Inferior parietal cortex (tissue), 1 donor: ENCODE measurements around the gene GLRX.
"Not testable (repeated sequence)": the region's sequence is repeated elsewhere in the genome, so short reads cannot be mapped to it uniquely, and the experiment has no call there.

Experiments
- DNase-seq: peaks from one replicate; pipeline ENCODE4 v3.0.0-alpha.2; 2016; ENCODE audit errors: extremely low spot score

GLRX gene

DNA sequence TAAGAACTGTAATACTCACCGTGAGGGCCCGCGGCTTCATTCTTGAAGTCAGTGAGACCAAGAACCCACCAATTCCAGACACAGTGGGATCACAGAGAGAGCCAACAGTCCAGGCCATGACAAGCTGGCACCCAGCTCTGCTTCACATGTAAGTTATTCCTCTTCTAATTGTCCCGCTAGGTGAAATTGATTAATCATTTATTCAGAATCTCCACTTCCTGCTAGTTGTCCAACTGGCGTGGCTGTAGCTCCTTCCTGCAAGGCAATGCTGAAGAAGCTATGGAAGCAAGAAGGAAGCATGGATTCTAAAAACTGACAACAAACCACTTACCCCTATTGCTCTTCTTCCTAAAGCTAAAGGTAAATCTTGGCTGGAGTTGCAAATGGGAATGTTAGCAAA, 30.0 kb upstream of the GLRX start:
- no peak for DNase-seq

DNA sequence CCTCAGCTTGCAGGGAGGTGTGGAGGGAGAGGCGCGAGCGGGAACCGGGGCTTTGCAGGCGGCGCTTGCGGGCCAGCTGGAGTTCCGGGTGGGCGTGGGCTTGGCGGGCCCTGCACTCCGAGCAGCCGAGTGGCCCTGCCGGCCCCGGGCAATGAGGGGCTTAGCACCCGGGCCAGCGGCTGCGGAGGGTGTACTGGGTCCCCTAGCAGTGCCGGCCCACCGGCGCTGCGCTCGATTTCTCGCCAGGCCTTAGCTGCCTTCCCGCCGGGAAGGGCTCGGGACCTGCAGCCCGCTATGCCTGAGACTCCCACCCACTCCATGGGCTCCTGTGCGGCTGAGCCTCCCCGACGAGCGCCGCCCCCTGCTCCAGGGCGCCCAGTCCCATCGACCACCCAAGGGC, 28.6 kb upstream of the GLRX start:
- DNase-seq: not testable (repeated sequence)

DNA sequence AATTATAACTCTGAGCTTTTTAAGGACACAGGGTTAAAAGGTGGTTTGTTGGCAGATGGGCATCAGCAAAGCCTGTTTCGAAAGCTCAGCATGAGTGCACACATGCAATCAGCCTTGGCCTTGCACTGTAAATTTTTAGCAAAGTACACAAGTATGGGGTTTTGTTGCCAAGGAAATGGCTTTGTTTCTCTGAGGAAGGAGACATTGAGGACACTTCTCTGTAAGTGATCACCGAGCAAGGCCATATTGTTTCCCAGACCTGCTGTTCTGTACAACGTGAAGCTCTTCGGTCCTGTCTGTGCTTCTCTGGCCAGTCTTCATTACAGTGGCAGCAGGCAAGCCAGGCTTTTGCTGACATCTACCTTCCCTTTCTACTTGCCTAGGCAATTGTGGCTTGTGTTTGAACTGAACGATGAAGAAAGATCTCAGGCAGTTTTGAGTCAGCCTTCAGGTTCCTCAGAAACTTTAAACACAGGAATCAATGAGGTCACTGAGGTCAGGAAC, 27.9 kb upstream of the GLRX start:
- no peak for DNase-seq

DNA sequence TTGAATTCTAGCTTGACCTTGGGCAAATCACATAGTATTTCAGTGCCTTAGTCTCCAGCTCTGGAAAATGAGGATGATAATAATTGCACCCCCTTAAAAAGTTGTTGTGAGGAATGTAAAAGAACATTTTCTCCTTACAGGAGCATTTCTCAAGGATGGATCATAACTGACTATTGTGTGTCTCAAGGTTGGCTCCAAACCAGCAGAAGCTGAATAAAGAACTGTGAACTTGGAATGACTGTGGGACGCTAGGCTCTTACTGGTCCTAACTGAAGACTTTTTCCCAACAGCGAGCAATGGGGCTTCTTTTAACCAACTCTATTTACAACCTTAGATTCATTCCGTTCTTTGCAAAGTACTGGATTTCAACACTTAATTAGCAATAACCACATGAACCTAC, 26.2 kb upstream of the GLRX start:
- DNase-seq: no peak

DNA sequence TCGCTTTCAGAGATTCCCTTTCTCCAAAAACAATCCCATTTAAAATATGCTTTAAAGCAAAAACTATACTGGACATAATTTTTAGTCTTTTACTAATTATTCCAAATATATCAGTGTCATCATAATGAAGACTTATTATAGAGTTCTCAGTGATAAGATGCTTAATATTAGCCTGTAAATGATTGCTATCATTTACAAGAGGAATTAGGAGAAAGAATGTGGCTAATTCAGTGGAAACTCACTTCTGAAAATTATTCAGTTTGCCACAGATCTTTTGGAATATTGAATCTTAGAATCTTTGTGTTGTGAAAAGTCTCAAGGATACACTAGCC, 24.7 kb upstream of the GLRX start:
- no peak for DNase-seq

DNA sequence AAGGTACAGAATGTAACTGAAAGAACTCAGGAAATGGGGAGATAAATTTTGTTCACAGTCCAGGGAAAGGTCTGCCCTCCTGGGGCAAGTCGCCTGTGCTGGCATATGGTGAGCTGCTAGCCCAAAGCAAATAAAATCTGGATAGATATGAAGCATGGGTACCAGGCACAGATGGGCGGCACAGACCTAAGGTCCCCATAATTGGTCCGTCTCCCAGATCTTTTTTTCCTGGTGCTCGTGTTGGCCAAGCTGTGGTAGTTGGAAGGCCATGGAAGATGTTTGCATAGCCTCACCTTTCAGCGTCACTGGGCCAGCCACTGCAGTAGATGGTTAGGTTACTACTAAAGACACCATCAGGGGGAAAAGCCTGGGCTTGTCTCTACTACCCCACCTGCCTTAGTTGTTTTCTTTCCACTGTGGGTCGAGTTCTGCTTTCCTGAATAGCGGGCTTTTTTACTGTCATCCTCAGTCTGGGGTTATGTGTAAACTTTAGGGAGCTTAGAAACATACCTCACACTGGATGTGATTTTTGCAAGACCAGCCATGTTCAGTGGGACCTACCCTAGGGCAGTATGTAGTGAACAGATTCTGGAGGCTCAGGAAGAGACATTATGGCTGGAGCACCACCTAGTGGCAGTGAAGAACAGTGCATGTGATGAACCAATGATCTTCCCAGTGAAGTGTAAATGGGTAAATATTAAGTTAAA, 24.2 kb upstream of the GLRX start:
- DNase-seq: peak; percentile 91

DNA sequence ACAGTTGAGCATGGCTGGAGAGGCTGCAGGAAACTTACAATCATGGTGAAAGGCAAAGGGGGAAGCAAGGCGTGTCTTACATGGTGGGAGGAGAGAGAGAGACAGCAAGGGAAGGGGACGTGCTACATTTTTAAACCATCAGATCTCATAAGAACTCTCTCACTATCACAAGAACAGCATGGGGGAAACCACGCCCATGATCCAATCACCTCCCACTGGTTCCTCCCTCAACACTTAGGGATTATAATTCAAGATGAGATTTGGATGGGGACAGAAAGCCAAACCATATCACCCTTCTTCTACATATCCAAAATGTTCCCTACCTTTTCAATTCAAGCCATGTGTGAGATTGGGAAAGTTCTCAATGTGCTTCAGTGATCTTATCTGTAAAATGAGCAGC, 22.9 kb upstream of the GLRX start:
- no peak for DNase-seq

DNA sequence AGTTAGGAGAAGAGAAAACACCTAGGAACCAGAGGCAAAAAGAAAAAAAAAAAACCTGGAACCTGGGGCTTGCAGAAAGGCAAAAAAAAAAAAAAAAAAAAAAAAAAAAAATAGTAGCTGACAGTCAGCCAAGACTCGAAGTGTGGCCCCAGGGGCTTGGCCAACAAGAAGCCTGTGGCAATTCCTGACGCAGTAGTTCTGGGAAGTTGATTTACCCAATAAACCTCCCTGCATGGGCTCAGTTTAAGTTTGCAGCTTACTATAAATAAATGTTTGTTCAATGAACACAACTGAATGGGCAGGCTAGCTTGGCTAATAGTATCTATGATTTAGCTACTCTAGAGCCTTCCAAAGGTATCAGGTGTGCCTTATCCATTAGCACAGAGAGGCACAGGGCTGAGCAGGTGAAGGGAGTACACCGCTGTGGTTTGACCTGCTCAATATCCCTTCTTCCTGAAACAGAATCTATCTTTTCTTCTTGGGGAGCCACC, 21.3 kb upstream of the GLRX start:
- no peak for DNase-seq

DNA sequence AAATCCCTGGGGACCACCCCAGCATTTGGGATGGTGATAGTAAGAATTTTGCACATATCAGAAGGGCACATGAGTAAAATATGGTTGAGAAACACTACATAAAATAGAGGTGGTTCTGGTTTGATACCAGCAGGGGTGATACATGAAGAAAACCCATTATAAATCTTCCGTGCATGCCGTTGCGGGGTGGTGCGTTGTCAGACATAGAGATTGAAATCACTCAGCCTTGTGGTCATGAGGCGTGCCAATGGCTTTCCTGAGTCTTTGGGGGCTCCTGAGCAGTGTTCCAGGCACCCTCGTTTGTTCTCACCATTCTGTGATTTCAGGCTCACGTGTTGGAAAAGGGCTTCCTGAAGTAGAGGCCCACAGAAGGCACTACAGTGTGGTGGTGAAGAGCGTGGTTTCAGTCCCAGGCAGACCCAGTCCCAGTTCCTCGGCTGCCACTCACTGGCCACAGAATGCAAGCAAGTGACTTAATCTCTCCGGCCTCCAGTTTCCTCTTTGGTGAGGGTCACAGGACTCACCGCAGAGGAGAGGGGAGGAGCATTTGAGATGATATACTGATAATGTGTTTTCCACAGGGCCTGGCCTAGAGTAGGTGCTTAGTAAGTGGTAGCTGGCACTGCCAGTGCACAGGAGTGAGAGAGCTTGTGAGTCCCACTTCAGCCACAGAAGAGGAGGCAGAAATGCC, 20.5 kb upstream of the GLRX start:
- DNase-seq: no peak

DNA sequence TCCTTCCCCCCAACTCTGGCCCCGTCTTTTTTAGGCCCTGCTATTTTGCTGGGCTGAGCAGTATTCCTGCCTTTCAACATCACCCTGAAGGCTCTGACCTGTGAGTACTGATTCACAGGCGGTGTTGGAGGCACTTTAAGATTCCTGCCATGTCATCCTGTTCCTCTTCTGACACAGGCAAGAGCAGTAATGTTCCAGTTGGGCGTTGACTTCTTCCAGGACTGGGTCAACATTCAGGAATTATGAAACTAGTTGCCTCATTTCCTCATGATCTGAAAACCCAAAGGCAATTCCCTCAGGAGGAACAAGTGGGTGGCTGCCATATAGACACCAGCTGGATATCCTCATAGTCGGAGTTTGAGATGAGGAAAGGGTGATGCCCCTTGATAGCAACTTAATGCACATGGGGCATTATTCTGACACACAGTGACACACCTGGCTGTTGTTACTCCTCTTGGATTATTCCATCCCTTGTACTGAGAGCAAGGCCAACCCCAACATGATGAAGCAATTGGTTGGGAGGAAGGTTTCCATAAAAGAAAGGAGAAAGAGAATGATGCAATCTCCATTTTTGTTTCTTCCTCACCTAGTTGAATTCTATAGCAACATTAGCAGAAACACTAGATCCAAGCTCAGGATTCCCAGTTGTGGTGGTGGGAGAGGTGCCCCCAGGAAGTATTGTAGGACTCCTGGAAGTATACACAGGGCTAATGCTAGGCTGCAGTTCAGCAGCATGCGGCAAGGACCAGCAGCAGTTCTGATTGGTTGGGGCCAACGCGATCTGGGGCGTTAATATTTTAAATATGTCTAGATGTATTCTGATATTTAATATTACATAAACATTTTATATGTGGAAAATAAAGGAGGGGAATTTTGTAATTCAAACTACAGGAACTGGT, 19.6 kb upstream of the GLRX start:
- no peak for DNase-seq

DNA sequence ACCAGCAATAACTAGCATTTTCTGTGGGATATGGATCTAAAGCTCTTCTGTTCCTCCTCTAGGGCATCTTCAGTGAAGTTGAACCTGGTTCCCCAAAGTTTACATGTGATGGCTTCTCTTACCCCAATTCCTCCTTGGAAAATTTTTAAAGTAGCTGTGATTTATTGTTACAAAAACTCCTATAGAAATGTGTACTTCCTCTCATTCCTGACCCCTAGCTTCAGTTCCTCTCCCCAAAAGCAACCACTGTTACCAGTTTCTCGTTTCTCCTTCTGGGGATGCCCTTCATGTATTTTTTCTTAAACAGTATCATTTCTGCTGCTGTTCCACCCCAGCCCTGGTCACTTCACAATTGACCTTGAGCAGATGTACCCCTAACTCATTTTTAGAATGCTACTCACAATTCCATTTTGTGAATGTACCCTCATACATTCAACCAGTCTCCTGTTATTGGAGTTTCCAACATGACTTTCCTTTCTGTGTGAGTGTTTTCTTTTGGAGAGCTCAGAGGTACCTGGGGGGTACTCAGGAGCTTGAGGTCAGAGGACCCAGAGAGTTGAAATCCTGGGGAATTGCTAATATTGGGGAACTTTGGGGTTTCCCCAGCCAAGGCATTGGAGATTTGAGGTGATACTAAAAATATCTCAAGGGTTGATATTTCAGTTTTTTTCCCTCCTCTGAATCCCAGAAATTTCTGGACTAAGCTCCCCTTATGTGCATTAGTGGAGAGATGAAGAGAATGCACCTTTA, 18.6 kb upstream of the GLRX start:
- no peak for DNase-seq

DNA sequence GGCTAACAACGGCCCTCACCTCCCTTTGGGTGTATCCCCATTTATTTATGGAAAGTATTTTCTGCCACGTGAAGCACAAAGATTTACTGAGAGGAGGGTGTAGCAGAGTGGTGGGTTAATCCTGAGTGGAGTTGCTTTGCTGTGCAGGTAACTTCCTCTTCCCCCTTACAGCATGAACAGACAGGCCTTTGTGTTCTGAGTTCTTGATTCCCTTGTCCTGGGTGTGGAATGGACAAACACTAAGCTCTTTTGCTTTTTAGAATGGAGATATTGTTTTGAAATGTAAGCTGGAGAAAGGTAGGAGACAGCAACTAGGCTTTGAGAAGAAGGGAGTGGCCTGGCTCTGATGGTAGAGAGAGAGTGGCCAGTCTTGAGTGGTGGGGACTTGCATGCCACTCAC, 17.1 kb upstream of the GLRX start:
- DNase-seq: no peak

DNA sequence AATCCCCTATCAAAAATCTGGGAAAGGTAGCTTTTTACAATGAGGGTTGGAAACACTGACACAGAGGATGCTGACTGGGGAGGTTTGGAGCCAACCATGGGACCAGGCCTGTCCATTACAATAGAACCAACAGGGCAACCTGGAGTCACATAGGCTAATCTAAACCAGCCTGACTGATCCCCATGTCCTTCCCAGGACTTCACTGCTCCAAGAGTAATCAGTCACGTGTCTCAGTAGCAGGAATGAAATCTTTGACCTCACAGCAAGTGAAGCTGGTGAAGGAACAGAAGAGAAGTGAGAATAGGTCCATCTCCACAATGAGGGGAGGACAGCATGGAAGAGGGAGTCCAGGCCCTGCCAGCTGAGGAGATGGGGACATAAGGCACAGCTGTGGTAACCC, 16.0 kb upstream of the GLRX start:
- no peak for DNase-seq

DNA sequence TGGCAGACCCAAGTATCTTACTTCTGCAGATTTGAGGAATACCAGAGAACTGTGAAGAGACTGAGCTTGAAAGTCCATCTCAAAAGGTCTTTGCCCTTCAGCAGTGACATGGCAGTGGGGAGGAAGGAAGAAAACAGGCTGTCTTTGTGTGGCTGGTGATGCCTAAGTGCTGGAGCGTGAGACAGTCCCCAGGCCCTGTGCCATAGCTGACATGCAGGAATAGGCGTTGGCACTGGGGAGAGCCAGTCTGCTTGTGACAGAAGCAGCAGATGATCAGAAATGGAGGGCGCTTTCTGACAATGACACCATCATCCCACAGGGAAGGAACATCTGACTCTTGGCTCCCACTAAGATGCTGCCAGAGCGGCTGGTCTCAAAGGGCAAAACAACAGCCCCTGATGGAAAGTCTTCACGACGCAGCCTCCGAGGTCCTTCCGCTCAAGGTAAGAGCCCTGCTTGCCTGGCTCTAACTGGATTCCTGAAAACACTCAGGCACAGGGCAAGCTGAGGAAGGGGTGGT, 15.5 kb upstream of the GLRX start:
- peak; percentile 45 for DNase-seq

DNA sequence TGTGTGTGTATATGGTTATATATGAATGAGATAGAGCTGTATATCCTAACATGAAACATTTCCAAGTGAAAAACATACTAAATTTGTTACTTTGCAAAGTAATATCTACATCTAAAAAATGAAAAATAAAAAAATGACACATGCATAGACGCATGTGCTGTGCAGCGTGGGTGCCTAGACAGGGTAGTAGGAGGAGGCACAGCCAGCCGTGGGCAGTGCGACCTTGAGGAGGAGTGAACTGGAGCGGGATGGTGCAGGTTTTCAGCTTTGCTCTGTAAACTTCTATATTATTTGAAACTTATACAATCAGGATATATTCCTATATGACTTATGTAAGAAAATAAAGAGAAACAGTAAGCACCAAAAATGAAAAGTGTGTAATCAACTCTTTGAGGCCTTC, 15.0 kb upstream of the GLRX start:
- DNase-seq: no peak

DNA sequence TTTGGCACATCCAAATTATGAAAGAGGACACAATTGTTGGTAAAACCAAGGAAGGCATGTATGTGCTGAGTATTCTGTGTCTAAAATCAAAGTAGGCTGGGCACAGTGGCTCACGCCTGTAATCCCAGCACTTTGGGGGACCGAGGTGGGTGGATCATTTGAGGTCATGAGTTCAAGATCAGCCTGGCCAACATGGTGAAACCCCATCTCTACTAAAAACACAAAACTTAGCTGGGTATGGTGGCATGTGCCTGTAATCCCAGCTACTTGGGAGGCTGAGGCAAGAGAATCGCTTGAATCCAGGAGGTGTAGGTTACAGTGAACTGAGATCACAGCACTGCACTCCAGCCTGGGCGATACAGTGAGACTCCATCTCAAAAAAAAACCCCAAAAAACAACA, 14.4 kb upstream of the GLRX start:
- DNase-seq: not testable (repeated sequence)

DNA sequence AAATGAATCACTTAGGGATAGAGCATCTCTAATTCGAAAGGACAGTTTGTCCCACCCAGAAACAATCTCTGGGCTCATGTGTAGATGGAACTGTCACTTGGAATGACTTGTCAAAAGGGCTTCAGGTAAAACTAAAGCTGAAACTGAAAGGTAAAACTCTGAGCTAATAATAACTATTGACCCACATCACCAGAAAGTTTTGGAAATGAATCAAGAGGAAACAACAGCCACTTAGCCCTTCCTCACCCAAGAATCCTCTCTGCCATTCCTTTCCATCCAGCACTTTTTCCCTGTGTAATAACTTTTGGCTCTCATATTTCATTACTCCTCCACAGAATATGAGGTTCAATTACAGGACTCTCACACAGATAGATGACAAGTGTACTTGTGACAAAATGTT, 14.0 kb upstream of the GLRX start:
- DNase-seq: no peak

DNA sequence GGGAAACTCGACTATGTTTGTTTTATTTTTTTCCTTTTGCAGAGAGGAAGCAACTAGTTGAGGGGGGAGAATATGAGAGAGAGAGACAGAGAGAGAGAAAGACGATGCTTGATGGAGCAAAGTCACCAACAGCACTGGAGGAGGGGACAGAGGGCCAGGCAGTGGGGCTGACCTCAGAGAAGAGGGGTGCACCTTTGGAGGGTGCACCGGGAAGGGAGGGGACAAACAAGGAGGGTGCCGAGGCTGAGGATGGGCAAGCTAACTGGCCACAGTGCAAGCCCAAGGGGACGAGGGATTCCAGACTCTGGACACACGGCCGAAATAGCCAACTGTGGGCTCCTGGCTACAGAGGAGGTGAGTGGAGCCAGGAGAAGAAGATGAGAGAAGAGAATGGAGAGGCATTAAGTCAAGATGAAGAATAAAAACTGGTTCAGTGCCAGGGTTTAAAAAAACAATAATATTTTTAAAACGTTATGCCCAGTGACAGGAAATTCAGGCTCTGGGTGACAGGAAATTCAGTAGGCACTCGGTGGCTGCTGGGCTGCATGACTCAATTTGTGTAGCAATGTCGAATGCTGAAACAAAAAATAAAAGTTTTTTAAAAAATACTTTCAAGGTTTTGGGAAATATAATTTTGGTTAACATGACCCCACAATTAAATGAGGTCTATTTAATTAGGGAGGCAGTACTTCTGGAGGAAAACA, 13.3 kb upstream of the GLRX start:
- DNase-seq: no peak

DNA sequence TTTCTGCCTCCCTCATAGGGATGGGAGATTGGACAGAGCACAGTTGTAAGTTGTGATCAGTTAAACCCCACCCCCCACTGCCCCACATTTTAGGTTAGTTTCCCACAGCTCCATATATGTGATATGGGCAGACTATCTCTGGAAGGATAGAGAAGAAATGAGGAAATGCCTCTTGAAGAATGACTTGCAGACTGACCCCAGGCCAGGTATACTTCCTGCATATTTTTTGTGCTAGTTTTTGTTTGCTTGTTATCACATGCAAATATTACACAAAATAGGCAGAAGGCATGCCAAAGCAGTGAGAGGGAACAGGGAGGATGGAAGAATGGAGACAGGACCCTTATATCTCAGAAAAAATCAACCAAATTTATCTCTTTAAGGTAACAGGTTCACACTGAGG, 10.1 kb upstream of the GLRX start:
- DNase-seq: no peak

DNA sequence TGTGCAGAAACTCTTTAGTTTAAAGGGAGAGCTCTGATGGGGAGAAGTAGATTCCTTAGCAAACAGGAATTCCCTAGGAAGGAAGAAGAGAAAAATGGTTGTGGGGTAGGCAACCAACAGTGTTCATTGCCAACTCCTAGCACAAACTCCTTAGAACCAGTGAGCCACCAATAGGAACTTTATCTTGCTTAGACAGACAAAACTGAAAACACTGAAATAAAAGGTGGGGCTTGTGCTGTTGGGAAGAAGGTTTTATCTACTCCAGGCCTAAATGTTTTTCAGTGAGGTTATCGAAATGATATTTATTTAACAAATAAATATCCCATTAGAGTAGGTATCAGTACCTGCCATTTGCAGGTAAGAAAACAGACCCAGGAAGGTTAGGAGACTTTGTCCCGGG, 7.7 kb upstream of the GLRX start:
- no peak for DNase-seq

DNA sequence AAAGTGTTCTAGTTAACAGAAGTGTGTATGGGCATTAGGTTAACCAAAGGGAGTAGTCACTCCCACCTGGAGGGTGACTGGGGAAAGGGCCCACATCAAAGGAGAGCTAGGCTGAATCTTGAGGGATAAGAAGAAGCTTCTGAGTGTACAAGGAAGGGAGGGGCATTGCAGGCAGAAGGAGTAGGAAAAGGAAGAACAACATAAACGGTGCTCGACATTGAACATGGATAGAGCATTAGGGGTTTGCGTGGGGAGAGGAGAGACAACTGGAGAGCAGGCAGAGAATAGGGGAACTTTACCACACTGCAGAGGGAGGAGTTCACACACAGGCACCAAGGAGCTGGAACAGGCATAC, 5.3 kb upstream of the GLRX start:
- DNase-seq: no peak
